K562 (cell line): ENCODE results near the gene PEPD. TPM values are rescaled to one million over a fixed set of nuclear protein-coding genes. Genes with fewer than 3 reads are reported as not detected.

Experiments used
- ATAC-seq: fragments of 200-7000 bp; cut with Tn5 transposase; 3 replicates; pipeline ENCODE4 v1.9.1; 2020; ENCODE audit warnings: moderate library complexity
- BruUV-seq: library from RNA; stranded (reverse); fragments of 400-500 nt; replicated peaks from 2 replicates; lab custom pipeline; 2021; lab: Mats Ljungman, UMichigan
- CTCF ChIA-PET: fragments of 300-600 bp; formaldehyde crosslinking; extraction: SDS; loops from one replicate; lab custom pipeline; 2021; ENCODE audit warnings: low intra/inter-chr PET ratio; lab: Yijun Ruan, JAX
- POLR2A ChIA-PET: fragments of 300-600, 350-650 bp; sonication (Branson Sonifier 250); formaldehyde crosslinking; extraction: SDS; loops from one replicate; lab custom pipeline; 2021; ENCODE audit warnings: antibody characterized with exemption, inconsistent platforms; lab: Yijun Ruan, JAX
- DNase-seq, 4 experiments: peaks; one replicate each; pipeline versions ENCODE4 v3.0.0 to v3.0.0-alpha.2; 2011 to 2018; ENCODE audit warnings: low spot score in 3 of 4, mixed read lengths in 3 of 4; ENCODE audit errors: extremely low read depth in 1 of 4
- FAIRE-seq: peaks from 2 replicates; lab custom pipeline; 2011; peaks lifted over from hg19 to GRCh38; lab: Jason Lieb, UNC
- H2AFZ ChIP-seq: 2 replicates; pipeline ENCODE4 v1.6.0; 2011; ENCODE audit warnings: low read depth, low read length, control low read depth, inconsistent platforms
- H3K27ac ChIP-seq: fragments of 200-600 bp; 3 replicates; pipeline ENCODE4 v1.8.0; 2011; ENCODE audit warnings: low read depth, mild to moderate bottlenecking, control low read depth, inconsistent platforms, low read length, moderate library complexity, mixed read lengths; ENCODE audit errors: extremely low read depth
- H3K27me3 ChIP-seq, 2 experiments: fragments of 300-600 bp in 1 of 2; 2 replicates in 1 of 2; 3 replicates in 1 of 2; pipeline versions ENCODE4 v1.6.0 to v1.8.0; 2011; ENCODE audit warnings: inconsistent platforms in 2 of 2, low read length in 2 of 2, mild to moderate bottlenecking in 1 of 2, mixed read lengths in 1 of 2, moderate library complexity in 1 of 2; ENCODE audit not compliant: control insufficient read depth in 2 of 2, insufficient read depth in 2 of 2
- H3K36me3 ChIP-seq: fragments of 300-600 bp; 3 replicates; pipeline ENCODE4 v1.8.0; 2011; ENCODE audit warnings: mild to moderate bottlenecking, low read length, inconsistent platforms; ENCODE audit not compliant: control insufficient read depth, insufficient read depth
- H3K4me1 ChIP-seq, 2 experiments: fragments of 200-600 bp in 1 of 2; replicated peaks in 1 of 2; 2 replicates in 1 of 2; 3 replicates in 1 of 2; pipeline versions ENCODE4 v1.5.1 to v1.8.0; 2011; ENCODE audit warnings: inconsistent platforms in 2 of 2, low read length in 2 of 2, mild to moderate bottlenecking in 1 of 2, mixed read lengths in 1 of 2, moderate library complexity in 1 of 2; ENCODE audit not compliant: control insufficient read depth in 2 of 2, insufficient read depth in 2 of 2
- H3K4me2 ChIP-seq: 2 replicates; pipeline ENCODE4 v1.6.1; 2011; ENCODE audit warnings: low read length, control low read depth, inconsistent platforms, mixed read lengths; ENCODE audit not compliant: insufficient read depth
- H3K4me3 ChIP-seq: fragments of 200-600 bp; sonication (generic), shearing (Covaris generic); 2 replicates; pipeline ENCODE4 v1.5.1; 2016; ENCODE audit warnings: control low read depth, inconsistent platforms
- H3K79me2 ChIP-seq: fragments of 200-600 bp; 3 replicates; pipeline ENCODE4 v1.8.0; 2011; ENCODE audit warnings: low read length, inconsistent platforms; ENCODE audit not compliant: control insufficient read depth, insufficient read depth
- H3K9ac ChIP-seq, 2 experiments: 2 replicates each; pipeline versions ENCODE4 v1.6.0 to v1.6.1; 2011; ENCODE audit warnings: low read depth in 2 of 2, low read length in 2 of 2, control low read depth in 1 of 2, inconsistent platforms in 1 of 2, mild to moderate bottlenecking in 1 of 2, mixed read lengths in 1 of 2; ENCODE audit not compliant: insufficient read depth in 1 of 2
- H3K9me1 ChIP-seq: one replicate; pipeline ENCODE4 v1.6.0; 2011; ENCODE audit warnings: inconsistent platforms, mild to moderate bottlenecking, low read length, moderate library complexity; ENCODE audit not compliant: control insufficient read depth, insufficient read depth
- H3K9me3 ChIP-seq: replicated peaks from 2 replicates; pipeline ENCODE4 v1.5.1; 2011; ENCODE audit warnings: low read depth, low read length, inconsistent platforms; ENCODE audit not compliant: control insufficient read depth, insufficient read depth
- H4K20me1 ChIP-seq: replicated peaks from 2 replicates; pipeline ENCODE4 v1.6.1; 2011; ENCODE audit warnings: low read length, inconsistent platforms, mixed read lengths; ENCODE audit not compliant: control insufficient read depth, insufficient read depth
- BCL6 ChIP-seq: fragments of 250-450 bp; sonication (Bioruptor Pico); IDR thresholded peaks from 2 replicates; pipeline ENCODE4 v1.4.0; 2020
- DMBX1 ChIP-seq: fragments of 250-450 bp; sonication (Bioruptor Pico); IDR thresholded peaks from 2 replicates; pipeline ENCODE4 v1.8.0; 2022; ENCODE audit warnings: inconsistent platforms, mild to moderate bottlenecking, moderate library complexity, borderline replicate concordance
- FOXK1 ChIP-seq: sonication (generic); formaldehyde crosslinking; IDR thresholded peaks from 2 replicates; pipeline ENCODE4 v1.8.0; 2022; ENCODE audit warnings: missing genetic modification reagents, mild to moderate bottlenecking, borderline replicate concordance
- HDAC1 ChIP-seq, 2 experiments: fragments of 450-650 bp; IDR thresholded peaks; 2 replicates each; pipeline ENCODE4 v1.6.1; 2016 to 2017; ENCODE audit warnings: inconsistent platforms in 1 of 2, mild to moderate bottlenecking in 1 of 2, moderate library complexity in 1 of 2
- NEUROD1 ChIP-seq: fragments of 150-350 bp; IDR thresholded peaks from 2 replicates; pipeline ENCODE4 v1.6.1; 2014; ENCODE audit warnings: borderline replicate concordance, low read length, low read depth; ENCODE audit not compliant: partially characterized antibody
- XRCC5 ChIP-seq: fragments of 200-400 bp; formaldehyde crosslinking; IDR thresholded peaks from 2 replicates; pipeline ENCODE4 v1.6.1; 2017; ENCODE audit warnings: low read depth, mild to moderate bottlenecking, low read length
- YY1 ChIP-seq, 3 experiments: IDR thresholded peaks; 2 replicates each; pipeline ENCODE4 v1.6.1; 2011; ENCODE audit warnings: low read length in 2 of 3, mild to moderate bottlenecking in 2 of 3, moderate library complexity in 2 of 3, borderline replicate concordance in 1 of 3, control low read depth in 1 of 3, low read depth in 1 of 3; ENCODE audit not compliant: insufficient read depth in 3 of 3, insufficient replicate concordance in 2 of 3, control insufficient read depth in 1 of 3, insufficient read length in 1 of 3; ENCODE audit errors: extremely low read depth in 1 of 3
- ZNF253 ChIP-seq: fragments of 250-450 bp; sonication (Bioruptor Pico); conservative IDR thresholded peaks from 2 replicates; pipeline ENCODE4 v1.6.1; 2021; ENCODE audit warnings: mild to moderate bottlenecking
- ZNF431 ChIP-seq: sonication (generic); formaldehyde crosslinking; IDR thresholded peaks from 2 replicates; pipeline ENCODE4 v1.8.0; 2022; ENCODE audit warnings: mild to moderate bottlenecking, missing genetic modification reagents
- ZNF444 ChIP-seq: fragments of 250-450 bp; sonication (Bioruptor Pico); IDR thresholded peaks from 2 replicates; pipeline ENCODE4 v1.4.0; 2020; ENCODE audit warnings: mild to moderate bottlenecking, moderate library complexity
- ZNF583 ChIP-seq: fragments of 250-450 bp; sonication (Bioruptor Pico); IDR thresholded peaks from 2 replicates; pipeline ENCODE4 v1.4.0; 2020
- WGBS: fragments of 100-300 bp; shearing (Covaris generic); methylation state at CpG from one replicate; pipeline ENCODE4 v1.1.6; 2016; ENCODE audit warnings: low coverage, mixed read lengths; ENCODE audit not compliant: insufficient coverage; ENCODE audit errors: missing lambda C conversion rate; 5-methylcytosine and 5-hydroxymethylcytosine counted together
- in situ Hi-C: fragments of 300-500 bp; cut with MboI; formaldehyde crosslinking; loops from 4 replicates; pipeline ENCODE4 v1.15.0; 2018; ENCODE audit warnings: inconsistent platforms, mixed read lengths
- intact Hi-C: fragments of 100-400 bp; cut with micrococcal nuclease; formaldehyde crosslinking; loops from 2 replicates; pipeline ENCODE4 v1.14.2; 2022
- polyA plus RNA-seq, 8 experiments: library from polyadenylated mRNA; depleted of rRNA in 4 of 8; stranded (reverse) in 5 of 8; unstranded in 3 of 8; fragments of >200 nt; fragmentation: Nextera tagmentation in 2 of 8; fragmentation: Illumina TruSeq in 1 of 8; extraction: Ambion mirVana in 2 of 8; extraction: Trizol in 1 of 8; gene quantifications; 2 replicates each; pipeline versions ENCODE4 v1.2.1 to v1.2.3, GENCODE V29; 2011 to 2014; ENCODE audit warnings: inconsistent platforms in 1 of 8, missing spikeins in 1 of 8
- total RNA-seq, 7 experiments: library from RNA; depleted of rRNA in 6 of 7; stranded (reverse); fragments of >200 nt in 6 of 7; fragmentation: Illumina TruSeq in 2 of 7; extraction: Trizol in 2 of 7; gene quantifications; 2 replicates each; pipeline versions ENCODE4 v1.2.1 to v1.2.3, GENCODE V29; 2011 to 2021; ENCODE audit warnings: low replicate concordance in 1 of 7
- TF ChIP-seq, protein P1 (sequence below), 2 experiments: fragments of 250-450 bp in 1 of 2; fragments of 450-650 bp in 1 of 2; sonication (Bioruptor Pico) in 1 of 2; IDR thresholded peaks; 2 replicates each; pipeline versions ENCODE4 v1.6.1 to v1.8.0; 2016 to 2021; ENCODE audit warnings: mild to moderate bottlenecking in 2 of 2, moderate library complexity in 2 of 2, missing compliant biosample characterization in 1 of 2, missing genetic modification characterization in 1 of 2

The PEPD gene
- total and polyA plus RNA-seq, 9 of the 15 experiments (the other 6 are each of a cell fraction or from before 2014, with no cell fraction given) = 1.3 to 19.2 (median 16.0) TPM

DNA sequence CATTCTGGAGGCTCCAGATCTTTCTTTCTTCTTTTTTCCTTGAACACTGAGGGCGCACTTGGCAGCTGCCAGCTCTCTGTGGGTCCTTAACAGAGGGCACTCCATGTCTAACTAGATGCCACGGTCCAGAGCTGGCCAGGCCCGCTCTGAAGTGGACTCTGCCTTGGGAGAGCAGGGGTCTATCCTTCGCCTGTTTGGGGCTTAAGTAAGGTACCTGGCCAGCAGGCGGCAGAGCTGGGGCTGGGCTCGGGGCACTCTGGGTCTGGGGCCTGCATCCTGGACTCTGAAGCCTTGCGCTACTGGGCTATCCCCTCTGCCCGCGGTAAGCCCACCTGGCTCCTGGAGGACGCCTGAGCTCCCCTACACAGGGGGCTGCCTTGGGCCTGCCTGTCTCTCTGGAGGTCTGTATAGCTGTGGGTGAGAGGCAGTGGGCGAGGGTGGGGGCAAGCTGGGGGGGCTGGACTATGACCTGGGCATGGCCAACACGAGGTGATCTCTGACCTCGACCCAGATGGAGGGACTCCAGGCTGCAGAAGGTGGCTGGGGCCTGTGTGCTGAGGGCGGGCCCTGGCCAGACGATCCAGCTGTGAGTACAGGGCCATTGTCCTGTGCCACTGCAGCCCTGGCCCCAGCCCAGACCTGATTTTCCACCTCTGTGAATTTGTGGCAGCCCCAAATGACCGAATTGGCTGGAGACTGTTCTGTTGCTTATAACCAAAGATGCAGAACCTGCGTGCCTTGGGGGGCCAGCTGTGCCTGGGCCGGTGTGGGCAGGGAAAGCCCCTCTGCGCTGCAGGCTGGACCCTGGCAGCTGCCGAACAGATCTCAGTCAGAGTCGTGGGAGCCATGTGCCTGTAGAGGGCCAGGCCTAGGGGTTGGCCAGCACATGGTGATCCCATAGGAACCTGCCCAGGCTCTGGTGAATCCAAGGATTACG lies 121.6 kb downstream of the PEPD start:
- peaks cover 0 to 46% of the 10 kb centered on the region in 2 experiments; a peak in 2 of 5 replicates for H3K4me1 ChIP-seq
- intact Hi-C loops (no loop called here), in situ Hi-C loops (loop anchor here (10.0 kb wide), 1 partner anchor 255 kb away; no protein-coding TSS in a partner anchor)
- H3K9ac ChIP-seq = no peak overlapping the region
- no peak for FAIRE-seq
- 22% methylated on average over 18 of the region's 22 CpGs for WGBS
- no peak for ATAC-seq
- no peaks in the 10 kb centered on the region for H3K9me1 ChIP-seq
- peaks cover 17% of the 10 kb centered on the region for H4K20me1 ChIP-seq
- no peaks in the 10 kb centered on the region for H3K79me2 ChIP-seq
- H3K4me2 ChIP-seq = no peak overlapping the region
- H3K9me3 ChIP-seq = no peaks in the 10 kb centered on the region
- no peak overlapping the region for H3K4me3 ChIP-seq
- no peak overlapping the region for H2AFZ ChIP-seq
- ChIA-PET POLR2A (interaction anchor here (1.5 to 3.7 kb wide), 3 partner anchors 12 to 22 kb away, joined by 4 to 16 read pairs (median 9); no protein-coding TSS in a partner anchor), CTCF (no interaction called here)
- H3K27ac ChIP-seq = no peak overlapping the region
- TF ChIP-seq HDAC1 (IDR thresholded peaks at IDR 0.05) = no peak
- no peak for TF ChIP-seq XRCC5
- TF ChIP-seq NEUROD1 = no peak
- TF ChIP-seq ZNF583 = no peak
- no peak for TF ChIP-seq YY1 (IDR thresholded peaks at IDR 0.05; ENCODE audit: borderline replicate concordance in 1 of 3, control insufficient read depth in 1 of 3, extremely low read depth in 1 of 3, insufficient read depth in 3 of 3, insufficient read length in 1 of 3, insufficient replicate concordance in 2 of 3, low read depth in 1 of 3, low read length in 2 of 3)
- TF ChIP-seq DMBX1 (CRISPR knock-in tag) = no peak
- TF ChIP-seq, protein P1, sequence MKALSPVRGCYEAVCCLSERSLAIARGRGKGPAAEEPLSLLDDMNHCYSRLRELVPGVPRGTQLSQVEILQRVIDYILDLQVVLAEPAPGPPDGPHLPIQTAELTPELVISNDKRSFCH (CRISPR knock-in tag; IDR thresholded peaks at IDR 0.05) = no peak
- TF ChIP-seq, protein P1 (tag; IDR thresholded peaks at IDR 0.05) = no peak
- TF ChIP-seq ZNF444 (CRISPR knock-in tag) = no peak
- TF ChIP-seq FOXK1 (CRISPR knock-in tag) = no peak
- no peak for TF ChIP-seq BCL6 (CRISPR knock-in tag)
- no peak for TF ChIP-seq ZNF253
- TF ChIP-seq ZNF431 (CRISPR knock-in tag) = no peak
- H3K36me3 ChIP-seq = no peaks in the 10 kb centered on the region
- peaks cover 0 to 28% of the 10 kb centered on the region in 2 experiments; a peak in 2 of 5 replicates for H3K27me3 ChIP-seq
- no peak for DNase-seq
- BruUV-seq = no TSS peak
